ENCODE data around the gene CIDEA.

DNA sequence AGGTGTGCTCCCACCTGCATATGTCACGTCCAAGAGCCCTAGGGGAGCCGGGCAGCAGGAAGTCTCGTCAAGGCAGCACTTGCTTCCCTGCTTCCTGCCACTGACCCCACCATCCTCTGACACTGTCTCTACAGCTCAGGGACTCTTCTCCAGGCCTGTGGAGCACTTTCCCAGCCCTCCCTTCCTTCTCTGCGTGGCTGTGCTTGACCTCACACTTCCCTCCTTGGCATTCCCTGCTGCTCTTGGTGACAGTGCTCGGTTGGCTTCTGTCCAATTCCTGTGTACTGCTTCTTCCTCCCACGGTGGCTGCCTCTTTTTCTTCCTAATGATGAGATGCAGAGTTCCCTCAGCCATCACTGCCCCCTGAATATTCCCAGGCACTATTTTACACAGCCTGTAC is 2.8 kb downstream of the CIDEA start:
- TF ChIP-seq POLR2A (IDR thresholded peaks at IDR 0.05) (no peak), POLR2AphosphoS5 (IDR thresholded peaks at IDR 0.05) (no peak)
- TF ChIP-seq, protein P1, sequence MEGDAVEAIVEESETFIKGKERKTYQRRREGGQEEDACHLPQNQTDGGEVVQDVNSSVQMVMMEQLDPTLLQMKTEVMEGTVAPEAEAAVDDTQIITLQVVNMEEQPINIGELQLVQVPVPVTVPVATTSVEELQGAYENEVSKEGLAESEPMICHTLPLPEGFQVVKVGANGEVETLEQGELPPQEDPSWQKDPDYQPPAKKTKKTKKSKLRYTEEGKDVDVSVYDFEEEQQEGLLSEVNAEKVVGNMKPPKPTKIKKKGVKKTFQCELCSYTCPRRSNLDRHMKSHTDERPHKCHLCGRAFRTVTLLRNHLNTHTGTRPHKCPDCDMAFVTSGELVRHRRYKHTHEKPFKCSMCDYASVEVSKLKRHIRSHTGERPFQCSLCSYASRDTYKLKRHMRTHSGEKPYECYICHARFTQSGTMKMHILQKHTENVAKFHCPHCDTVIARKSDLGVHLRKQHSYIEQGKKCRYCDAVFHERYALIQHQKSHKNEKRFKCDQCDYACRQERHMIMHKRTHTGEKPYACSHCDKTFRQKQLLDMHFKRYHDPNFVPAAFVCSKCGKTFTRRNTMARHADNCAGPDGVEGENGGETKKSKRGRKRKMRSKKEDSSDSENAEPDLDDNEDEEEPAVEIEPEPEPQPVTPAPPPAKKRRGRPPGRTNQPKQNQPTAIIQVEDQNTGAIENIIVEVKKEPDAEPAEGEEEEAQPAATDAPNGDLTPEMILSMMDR (IDR thresholded peaks at IDR 0.05): no peak
